HG02943 (cell line): Measurements from ENCODE around the gene USH1C.

ENCODE experiments used
- ATAC-seq: cut with Tn5 transposase; IDR thresholded peaks from one replicate; pipeline ENCODE4 v1.9.1; 2021; ENCODE audit warnings: mild to moderate bottlenecking, low read depth, moderate library complexity; ENCODE audit not compliant: unreplicated experiment

USH1C gene

DNA sequence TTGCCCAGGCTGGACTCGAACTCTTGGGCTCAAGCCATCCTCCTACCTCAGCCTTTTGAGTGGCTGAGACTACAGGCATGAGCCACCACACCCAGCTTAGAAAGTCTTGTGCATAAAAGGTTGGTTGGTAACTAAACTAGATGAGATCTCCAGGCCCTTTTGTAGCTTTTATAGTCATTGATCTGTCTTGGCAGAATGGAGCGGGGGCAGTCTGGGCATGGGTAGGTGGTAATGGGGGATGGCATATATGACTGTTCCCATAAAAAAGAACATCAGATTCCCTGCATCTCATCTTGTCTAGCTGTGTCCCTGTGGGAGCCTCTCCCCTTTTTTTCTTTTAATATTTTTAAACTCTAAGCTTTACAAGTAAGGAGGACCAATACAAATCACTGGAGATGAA is 97.7 kb downstream of the USH1C start:
- ATAC-seq = no peak

DNA sequence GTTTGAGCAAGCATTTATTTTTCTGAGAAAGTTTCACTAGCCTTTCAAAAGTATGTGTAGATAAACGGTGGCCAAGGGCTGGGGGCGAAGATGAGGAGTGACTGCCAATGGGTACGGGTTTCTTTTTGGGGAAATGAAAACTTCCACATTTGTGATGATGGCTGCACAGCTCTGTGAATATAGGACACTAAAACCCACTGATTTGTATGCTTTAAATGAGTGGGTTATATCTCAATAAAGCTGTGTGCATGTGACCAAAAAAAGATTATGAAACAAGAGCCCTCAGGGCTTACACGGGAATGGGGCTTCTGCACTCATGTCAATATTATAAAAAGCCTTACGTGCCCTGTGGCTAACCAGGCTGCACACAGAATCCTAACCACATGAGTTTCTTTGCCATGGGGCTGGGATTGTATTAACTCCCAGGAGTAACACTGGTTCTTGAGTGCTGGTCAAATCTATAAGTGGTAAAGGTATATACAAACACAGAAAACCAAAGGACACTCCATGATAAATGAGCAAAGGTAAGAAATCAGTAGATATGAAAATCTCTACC is 98.9 kb downstream of the USH1C start:
- no peak for ATAC-seq

DNA sequence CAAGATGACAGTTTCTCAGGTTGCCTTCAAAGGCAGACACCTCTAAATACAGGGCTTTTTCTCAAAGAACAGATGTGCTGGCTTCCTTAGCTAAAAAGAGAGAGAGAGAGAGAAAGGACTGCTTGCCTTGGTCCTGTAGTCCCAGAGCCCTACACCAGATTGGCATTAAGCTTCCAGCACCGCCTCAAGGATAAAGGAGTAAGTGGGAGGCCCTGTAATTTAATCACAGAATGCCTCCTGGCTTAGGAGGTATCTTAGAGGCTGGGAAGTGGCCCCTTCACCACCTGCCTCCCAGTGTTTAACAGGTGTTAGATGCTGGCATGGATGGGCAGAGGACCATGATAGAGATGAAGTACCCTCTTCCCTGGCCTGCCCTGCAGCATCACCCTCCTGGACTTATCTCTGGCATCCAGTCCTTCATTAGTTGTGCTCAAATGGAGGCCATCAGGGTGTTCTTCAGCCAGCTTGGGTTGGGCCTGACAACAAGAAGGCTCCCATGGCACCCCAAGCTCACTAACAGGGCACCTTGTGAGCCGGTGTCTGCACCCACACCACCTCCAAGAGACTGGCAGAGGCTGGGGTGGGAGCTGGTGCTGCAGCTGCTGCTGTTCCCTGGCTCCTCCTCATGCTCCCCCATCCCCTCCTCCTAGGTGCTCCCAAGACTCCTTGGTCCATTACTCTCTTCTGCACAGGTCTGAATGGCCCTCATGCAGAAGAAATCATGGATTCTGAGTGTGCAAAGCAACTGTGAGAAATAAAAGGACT is 100.1 kb downstream of the USH1C start:
- ATAC-seq = no peak
